Smooth muscle cell of trachea (primary cell): ENCODE measurements around the gene IGFL1. TPM values are rescaled to one million over a fixed set of nuclear protein-coding genes. Genes with fewer than 3 reads are reported as not detected.

Experiments
- total RNA-seq: library from RNA; depleted of rRNA; stranded (reverse); fragments of >200 nt; gene quantifications from 2 replicates; pipeline ENCODE4 v1.2.1, GENCODE V29; 2014

Gene IGFL1
- not detected in 2 replicates for total RNA-seq

GRCh38 chr19:46229442-46229841 lies at the start of gene IGFL1:
Gene IGFL1, plus strand, starts transcription at chr19:46229742. Its CDS starts 33 bp downstream, at chr19:46229775.

Other genes with a start within 250 kb of the IGFL1 start
- gene CCDC61, start 234.3 kb upstream of the IGFL1 start, total RNA-seq = 6.1 and 8.6 TPM in 2 replicates
- not detected in 2 replicates for gene PGLYRP1, start 206.7 kb upstream of the IGFL1 start, total RNA-seq
- gene IGFL4, start 188.7 kb upstream of the IGFL1 start, total RNA-seq = not detected in 2 replicates
- not detected in 2 replicates for gene IGFL3, start 105.1 kb upstream of the IGFL1 start, total RNA-seq
- not detected in 2 replicates for gene IGFL2, start 81.5 kb upstream of the IGFL1 start, total RNA-seq
- 4.8 and 7.6 TPM in 2 replicates for gene HIF3A, start 67.3 kb downstream of the IGFL1 start, total RNA-seq
- gene PPP5C, start 117.3 kb downstream of the IGFL1 start, total RNA-seq = 64.2 and 66.8 TPM in 2 replicates
- 29.8 and 34.2 TPM in 2 replicates for gene CCDC8, start 183.8 kb downstream of the IGFL1 start, total RNA-seq
- gene PNMA8C, start 199.2 kb downstream of the IGFL1 start, total RNA-seq = under 0.01 and 0.15 TPM in 2 replicates
- 2.5 and 17.3 TPM in 2 replicates for gene PNMA8A, start 241.8 kb downstream of the IGFL1 start, total RNA-seq